GM12875 (cell line): Measurements from ENCODE around the gene VILL.

Source experiments
- H3K4me3 ChIP-seq: one replicate; pipeline ENCODE4 v1.5.1; 2011; ENCODE audit warnings: low read depth, low read length, control low read depth
- CTCF ChIP-seq: IDR thresholded peaks from 2 replicates; pipeline ENCODE4 v1.5.1; 2011; ENCODE audit warnings: low read depth, mild to moderate bottlenecking, control low read depth, inconsistent platforms, low read length, moderate library complexity, borderline replicate concordance; ENCODE audit not compliant: insufficient read depth

The VILL gene

GRCh38 chr3:38008191-38008701 lies 17.7 kb downstream of the VILL start:
- no peak for TF ChIP-seq CTCF
- H3K4me3 ChIP-seq = no peak overlapping the region

- no peak overlapping the region for H3K4me3 ChIP-seq
- TF ChIP-seq CTCF = no peak
Observed at GRCh38 chr3:38008971-38009580, 18.5 kb downstream of the VILL start.

- no peak for TF ChIP-seq CTCF
- H3K4me3 ChIP-seq = no peak overlapping the region
Observed at GRCh38 chr3:38009807-38010591, 19.4 kb downstream of the VILL start.

GRCh38 chr3:38011111-38011510 lies 20.5 kb downstream of the VILL start:
- TF ChIP-seq CTCF = no peak
- H3K4me3 ChIP-seq = no peak overlapping the region

GRCh38 chr3:38015485-38015884 lies 24.9 kb downstream of the VILL start:
- H3K4me3 ChIP-seq = no peak overlapping the region
- no peak for TF ChIP-seq CTCF

- no peak for TF ChIP-seq CTCF
- H3K4me3 ChIP-seq = no peak overlapping the region
Observed at GRCh38 chr3:38015984-38016383, 25.4 kb downstream of the VILL start.

- no peak for TF ChIP-seq CTCF
- H3K4me3 ChIP-seq = no peak overlapping the region
Observed at GRCh38 chr3:38016410-38016809, 25.8 kb downstream of the VILL start.
